Ishikawa (cell line): ENCODE measurements around the gene GATAD1.

Experiments used
- CREB1 ChIP-seq: IDR thresholded peaks from 2 replicates; pipeline ENCODE4 v1.6.1; 2012; ENCODE audit warnings: low read depth
- EP300 ChIP-seq: IDR thresholded peaks from 2 replicates; pipeline ENCODE4 v1.6.1; 2012; ENCODE audit warnings: borderline replicate concordance
- MAX ChIP-seq: IDR thresholded peaks from 2 replicates; pipeline ENCODE4 v1.6.1; 2012
- RAD21 ChIP-seq: IDR thresholded peaks from 2 replicates; pipeline ENCODE4 v1.6.1; 2012; ENCODE audit warnings: low read depth
- REST ChIP-seq: IDR thresholded peaks from 2 replicates; pipeline ENCODE4 v1.6.1; 2012; ENCODE audit warnings: low read depth, mild to moderate bottlenecking
- TAF1 ChIP-seq: IDR thresholded peaks from 2 replicates; pipeline ENCODE4 v1.6.1; 2012; ENCODE audit warnings: low read depth, mild to moderate bottlenecking
- TEAD4 ChIP-seq: IDR thresholded peaks from 2 replicates; pipeline ENCODE4 v1.6.1; 2012
- USF1 ChIP-seq: IDR thresholded peaks from 2 replicates; pipeline ENCODE4 v1.6.1; 2012
- ZBTB7A ChIP-seq: IDR thresholded peaks from 2 replicates; pipeline ENCODE4 v1.6.1; 2012; ENCODE audit warnings: low read depth

- TF ChIP-seq RAD21, result no peak
- TF ChIP-seq TEAD4, result no peak
- no peak for TF ChIP-seq EP300
- TF ChIP-seq REST, result no peak
- no peak for TF ChIP-seq MAX
- TF ChIP-seq TAF1, result no peak
- no peak for TF ChIP-seq ZBTB7A
- TF ChIP-seq CREB1, result no peak
- TF ChIP-seq USF1, result no peak
Measured at GRCh38 chr7:92464515-92464914, 17.2 kb downstream of the GATAD1 start.
